ENCODE measurements around the gene EBPL. TPM values are rescaled to one million over a fixed set of nuclear protein-coding genes. Genes with fewer than 3 reads are reported as not detected.

The EBPL gene
- total and polyA plus RNA-seq, 11 donors, result 3.2 to 13.8 (median 5.8) TPM

GRCh38 chr13:49678191-49678914, 12.9 kb downstream of the EBPL start:
- WGBS, 4 donors, result 96 to 99% (median 97%) methylated on average over 34 to 48 of the region's 48 CpGs
- Histone ChIP-seq H3K27me3 (no peaks in the 10 kb centered on the region), H3K9me3 (no peaks in the 10 kb centered on the region), H3K27ac (no peak overlapping the region), H3K4me3 (no peak overlapping the region), H3K36me3 (peaks cover 0 to 7% (median 0%) of the 10 kb centered on the region in 9 donors), H3K4me1 (no peaks in the 10 kb centered on the region)
- TF ChIP-seq, protein P1, sequence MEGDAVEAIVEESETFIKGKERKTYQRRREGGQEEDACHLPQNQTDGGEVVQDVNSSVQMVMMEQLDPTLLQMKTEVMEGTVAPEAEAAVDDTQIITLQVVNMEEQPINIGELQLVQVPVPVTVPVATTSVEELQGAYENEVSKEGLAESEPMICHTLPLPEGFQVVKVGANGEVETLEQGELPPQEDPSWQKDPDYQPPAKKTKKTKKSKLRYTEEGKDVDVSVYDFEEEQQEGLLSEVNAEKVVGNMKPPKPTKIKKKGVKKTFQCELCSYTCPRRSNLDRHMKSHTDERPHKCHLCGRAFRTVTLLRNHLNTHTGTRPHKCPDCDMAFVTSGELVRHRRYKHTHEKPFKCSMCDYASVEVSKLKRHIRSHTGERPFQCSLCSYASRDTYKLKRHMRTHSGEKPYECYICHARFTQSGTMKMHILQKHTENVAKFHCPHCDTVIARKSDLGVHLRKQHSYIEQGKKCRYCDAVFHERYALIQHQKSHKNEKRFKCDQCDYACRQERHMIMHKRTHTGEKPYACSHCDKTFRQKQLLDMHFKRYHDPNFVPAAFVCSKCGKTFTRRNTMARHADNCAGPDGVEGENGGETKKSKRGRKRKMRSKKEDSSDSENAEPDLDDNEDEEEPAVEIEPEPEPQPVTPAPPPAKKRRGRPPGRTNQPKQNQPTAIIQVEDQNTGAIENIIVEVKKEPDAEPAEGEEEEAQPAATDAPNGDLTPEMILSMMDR (IDR thresholded peaks at IDR 0.05), result no peak
- TF ChIP-seq POLR2A (IDR thresholded peaks at IDR 0.05), result no peak
- DNase-seq (no peak), ATAC-seq (no peak)
- intact Hi-C loops (cut with DNase I), result loop anchor here in 1 of 10 donors (10.0 kb wide), 1 partner anchor 116 kb away; the partner anchor contains the start of gene KPNA3

DNA sequence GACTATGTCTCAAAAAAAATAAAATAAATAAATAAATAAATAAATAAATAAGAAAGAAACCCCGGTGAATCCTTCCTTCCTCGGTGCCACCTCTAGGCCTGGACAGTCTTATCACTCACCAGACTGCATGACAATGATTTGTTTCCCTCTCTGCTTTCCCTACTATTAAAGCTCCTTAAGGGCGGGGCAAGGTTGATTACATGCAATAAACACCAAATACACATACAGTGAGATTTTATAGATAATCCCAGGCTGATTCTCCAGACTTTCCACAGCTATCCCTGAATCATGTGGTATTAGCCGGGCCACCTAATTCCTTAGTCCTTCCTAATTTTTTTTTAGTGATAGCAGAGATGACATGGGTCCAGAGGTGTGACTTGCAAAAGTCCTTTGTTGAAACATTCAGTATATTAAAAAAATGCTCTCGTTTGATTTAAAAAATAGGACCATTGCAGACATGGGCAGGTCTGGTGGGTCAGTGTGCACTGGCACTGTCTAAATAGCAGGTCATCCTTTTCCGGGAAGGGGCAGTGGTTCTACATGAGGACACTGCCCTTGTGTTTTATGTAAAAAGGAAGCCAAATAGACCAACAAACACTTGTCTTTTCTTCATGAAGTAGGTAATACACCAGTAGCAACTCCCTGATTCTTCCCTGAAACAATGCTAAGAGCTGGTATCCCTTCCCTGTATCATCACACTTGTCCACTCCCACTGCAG, 14.5 kb downstream of the EBPL start:
- 89 to 98% (median 97%) methylated on average over 6 of the region's 6 CpGs for WGBS, 4 donors
- intact Hi-C loops (cut with DNase I), result loop anchor here in 1 of 10 donors (10.0 kb wide), 1 partner anchor 118 kb away; the partner anchor contains the start of gene KPNA3
- no peaks in the 10 kb centered on the region for H3K9me3 ChIP-seq

DNA sequence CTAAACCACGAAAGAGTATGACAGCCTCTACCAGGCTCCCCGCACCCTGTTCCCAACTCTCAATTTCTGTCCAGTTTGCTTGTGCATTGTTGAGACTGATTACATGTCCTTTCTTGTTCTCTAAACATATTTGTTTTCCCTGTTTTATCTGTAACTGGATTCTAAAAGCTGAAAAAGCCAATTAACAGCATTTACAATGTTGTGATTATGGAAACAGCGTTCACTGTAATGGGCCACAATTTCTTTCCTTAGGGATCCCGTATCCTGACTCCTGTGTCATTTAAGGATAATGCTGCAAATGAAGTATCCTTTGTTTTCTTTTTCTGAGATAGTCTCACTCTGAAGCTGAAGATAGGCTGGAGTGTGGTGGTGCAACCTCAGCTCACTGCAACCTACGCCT, 20.5 kb downstream of the EBPL start:
- H3K27me3 ChIP-seq, result no peaks in the 10 kb centered on the region
- WGBS, 4 donors, result 58 to 76% (median 69%) methylated on average over 5 of the region's 5 CpGs
- peaks cover 0 to 15% (median 5%) of the 10 kb centered on the region in 9 donors for H3K36me3 ChIP-seq
- no peak for ATAC-seq
- TF ChIP-seq POLR2A (IDR thresholded peaks at IDR 0.05), result no peak
- TF ChIP-seq, protein P1 (IDR thresholded peaks at IDR 0.05), result no peak
- no peak overlapping the region for H3K4me3 ChIP-seq
- intact Hi-C loops (cut with DNase I), result loop anchor here in 5 of 10 donors (1.0 to 10.0 kb wide), 3 partner anchors 124 to 177 kb away; partner anchors contain the start of gene KPNA3 (in 1 of the 5)
- H3K9me3 ChIP-seq, result no peaks in the 10 kb centered on the region
- no peak overlapping the region for H3K27ac ChIP-seq
- H3K4me1 ChIP-seq, result peaks cover 0 to 9% (median 0%) of the 10 kb centered on the region in 12 donors
- no peak for DNase-seq

More for the DNA sequence above, 14.5 kb downstream of the EBPL start:
- peaks cover 0 to 7% (median 0%) of the 10 kb centered on the region in 9 donors for H3K36me3 ChIP-seq
- TF ChIP-seq, protein P1 (IDR thresholded peaks at IDR 0.05), result no peak
- no peak for TF ChIP-seq POLR2A (IDR thresholded peaks at IDR 0.05)
- H3K27ac ChIP-seq, result no peak overlapping the region
- no peaks in the 10 kb centered on the region for H3K27me3 ChIP-seq
- H3K4me1 ChIP-seq, result no peaks in the 10 kb centered on the region
- ATAC-seq (no peak), DNase-seq (no peak)
- H3K4me3 ChIP-seq, result no peak overlapping the region

Measured in heart left ventricle (tissue), 16 donors.